ENCODE measurements around the gene TFB1M. TPM values are rescaled to one million over a fixed set of nuclear protein-coding genes. Genes with fewer than 3 reads are reported as not detected.
A peak's percentile ranks its signal among the peaks of the same experiment; 100 is the strongest.
"Not testable (repeated sequence)": the region's sequence is repeated elsewhere in the genome, so short reads cannot be mapped to it uniquely, and the experiment has no call there.

The TFB1M gene
- total RNA-seq: 10 to 100 TPM; 45.1 to 48.5 TPM

DNA sequence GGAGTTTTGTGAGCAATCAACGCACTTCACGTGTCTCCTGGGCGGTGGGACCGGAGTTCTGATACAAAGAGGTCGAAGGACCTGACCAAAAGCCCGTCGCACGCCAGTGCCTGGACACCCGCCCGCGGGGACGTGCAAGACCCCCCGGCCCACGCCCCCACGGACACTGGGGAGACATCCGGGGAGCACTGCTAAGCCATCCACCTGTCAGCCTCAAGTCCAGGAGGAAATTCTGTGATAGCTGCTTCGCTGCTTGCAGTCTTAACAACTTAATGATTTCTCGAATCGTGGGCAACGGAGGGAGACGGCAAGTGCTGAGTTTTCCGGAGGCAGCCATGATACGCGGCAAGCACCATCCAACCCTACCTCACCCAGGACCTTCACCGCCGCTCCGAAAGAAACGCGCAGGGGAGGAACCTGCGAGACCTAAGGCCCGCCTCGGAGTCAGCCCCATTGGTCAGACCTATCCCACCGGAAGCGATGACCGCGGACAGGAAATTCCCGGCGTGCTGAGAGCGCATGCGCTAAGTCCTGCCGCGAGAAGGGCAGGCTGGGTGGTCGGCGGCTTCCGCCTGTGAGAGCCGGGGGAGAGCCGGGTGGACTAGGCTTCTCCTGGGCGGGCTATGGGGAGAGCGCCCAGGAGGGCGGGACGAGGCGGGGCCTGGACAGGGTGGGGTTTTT is at the start of gene TFB1M:
Gene TFB1M (minus strand): TSS at position 393 of the 681 bp plus-strand sequence. CDS start 56 bp downstream, at position 337.
- peak; percentile 99 for DNase-seq
- H3K36me3 Mint-ChIP-seq: peaks cover 27% of the 10 kb centered on the region
- intact Hi-C loops (cut with micrococcal nuclease): loop anchor here (1.0 to 10.0 kb wide), 17 partner anchors 90 to 1961 kb away; partner anchors contain the start of genes ARID1B and SCAF8
- ChIA-PET CTCF (interaction anchor here (1.1 to 5.3 kb wide), 5 partner anchors 13 to 386 kb away, joined by 3 to 53 read pairs (median 8); no protein-coding TSS in a partner anchor), POLR2A (interaction anchor here (0.9 to 2.0 kb wide), 11 partner anchors 14 to 1708 kb away, joined by 3 to 12 read pairs (median 3); no protein-coding TSS in a partner anchor)
- no peaks in the 10 kb centered on the region for H3K9me3 Mint-ChIP-seq
- peaks cover 38% of the 10 kb centered on the region for H3K4me1 Mint-ChIP-seq (ENCODE audit: low read depth)
- H3K27me3 Mint-ChIP-seq: no peaks in the 10 kb centered on the region
- peak within 1 kb of the TSS; percentile 98 for H3K4me3 Mint-ChIP-seq
- H3K27ac Mint-ChIP-seq: peak within 1 kb of the TSS; percentile 96

DNA sequence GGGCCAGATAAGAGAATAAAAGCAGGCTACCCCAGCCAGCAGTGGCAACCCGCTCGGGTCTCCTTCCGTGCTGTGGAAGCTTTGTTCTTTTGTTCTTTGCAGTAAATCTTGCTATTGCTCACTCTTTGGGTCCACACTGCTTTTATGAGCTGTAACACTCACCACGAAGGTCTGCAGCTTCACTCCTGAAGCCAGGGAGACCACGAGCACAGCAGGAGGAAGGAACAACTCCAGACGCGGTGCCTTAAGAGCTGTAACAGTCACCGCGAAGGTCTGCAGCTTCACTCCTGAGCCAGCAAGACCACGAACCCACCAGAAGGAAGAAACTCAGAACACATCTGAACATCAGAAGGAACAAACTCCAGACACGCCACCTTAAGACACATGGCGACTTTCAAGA is 49.7 kb upstream of the TFB1M start:
- H3K27me3 Mint-ChIP-seq; DNase-seq; POLR2A ChIA-PET; H3K27ac Mint-ChIP-seq; H3K36me3 Mint-ChIP-seq; H3K4me3 Mint-ChIP-seq; H3K9me3 Mint-ChIP-seq; H3K4me1 Mint-ChIP-seq (ENCODE audit: low read depth); CTCF ChIA-PET; intact Hi-C loops (cut with micrococcal nuclease): not testable (repeated sequence)

DNA sequence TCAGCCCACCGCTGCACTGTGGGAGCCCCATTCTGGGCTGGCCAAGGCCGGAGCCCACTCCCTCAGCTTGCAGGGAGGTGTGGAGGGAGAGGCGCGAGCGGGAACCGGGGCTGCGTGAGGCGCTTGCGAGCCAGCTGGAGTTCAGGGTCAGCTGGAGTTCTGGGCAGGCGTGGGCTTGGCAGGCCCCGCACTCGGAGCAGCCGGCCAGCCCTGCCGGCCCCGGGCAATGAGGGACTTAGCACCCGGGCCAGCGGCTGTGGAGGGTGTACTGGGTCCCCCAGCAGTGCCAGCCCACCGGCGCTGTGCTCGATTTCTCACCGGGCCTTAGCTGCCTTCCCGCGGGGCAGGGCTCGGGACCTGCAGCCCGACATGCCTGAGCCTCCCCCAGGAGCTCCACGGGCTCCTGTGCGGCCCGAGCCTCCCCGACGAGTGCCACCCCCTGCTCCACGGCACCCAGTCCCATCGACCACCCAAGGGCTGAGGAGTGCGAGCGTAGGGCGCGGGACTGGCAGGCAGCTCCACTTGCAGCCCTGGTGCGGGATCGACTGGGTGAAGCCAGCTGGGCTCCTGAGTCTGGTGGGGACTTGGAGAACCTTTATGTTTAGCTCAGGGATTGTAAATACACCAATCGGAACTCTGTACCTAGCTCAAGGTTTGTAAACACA is 48.8 kb upstream of the TFB1M start:
- CTCF ChIA-PET; H3K4me3 Mint-ChIP-seq; DNase-seq; intact Hi-C loops (cut with micrococcal nuclease); H3K9me3 Mint-ChIP-seq; POLR2A ChIA-PET; H3K27me3 Mint-ChIP-seq; H3K27ac Mint-ChIP-seq; H3K4me1 Mint-ChIP-seq (ENCODE audit: low read depth); H3K36me3 Mint-ChIP-seq: not testable (repeated sequence)

DNA sequence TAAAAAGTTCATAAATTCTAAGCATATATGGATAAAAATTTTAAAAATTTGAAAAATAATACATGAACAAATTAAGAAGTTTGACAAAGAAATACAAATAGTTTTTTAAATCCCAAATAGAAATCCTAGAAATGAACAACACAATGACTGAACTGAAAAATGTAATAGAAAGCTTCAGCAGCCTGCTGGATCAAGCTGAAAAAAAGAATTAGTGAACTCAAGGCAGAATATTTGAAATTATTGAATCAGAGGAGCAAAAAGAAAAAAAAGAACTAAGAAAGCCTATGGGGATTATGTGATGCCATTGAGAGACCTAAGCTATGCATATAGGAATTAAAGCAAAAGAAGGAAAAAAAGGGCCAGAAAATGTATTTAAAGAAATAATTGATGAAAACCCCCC is 39.9 kb upstream of the TFB1M start:
- Mint-ChIP-seq H3K4me1 (ENCODE audit: low read depth) (no peaks in the 10 kb centered on the region), H3K27me3 (peaks cover 9% of the 10 kb centered on the region), H3K27ac (no peak overlapping the region), H3K36me3 (peaks cover 10% of the 10 kb centered on the region), H3K4me3 (no peak overlapping the region), H3K9me3 (peaks cover 20% of the 10 kb centered on the region)
- intact Hi-C loops (cut with micrococcal nuclease): no loop called here
- DNase-seq: no peak
- ChIA-PET CTCF (interaction anchor here (1.4 kb wide), 1 partner anchor 178 kb away, joined by 4 read pairs; no protein-coding TSS in a partner anchor), POLR2A (no interaction called here)

DNA sequence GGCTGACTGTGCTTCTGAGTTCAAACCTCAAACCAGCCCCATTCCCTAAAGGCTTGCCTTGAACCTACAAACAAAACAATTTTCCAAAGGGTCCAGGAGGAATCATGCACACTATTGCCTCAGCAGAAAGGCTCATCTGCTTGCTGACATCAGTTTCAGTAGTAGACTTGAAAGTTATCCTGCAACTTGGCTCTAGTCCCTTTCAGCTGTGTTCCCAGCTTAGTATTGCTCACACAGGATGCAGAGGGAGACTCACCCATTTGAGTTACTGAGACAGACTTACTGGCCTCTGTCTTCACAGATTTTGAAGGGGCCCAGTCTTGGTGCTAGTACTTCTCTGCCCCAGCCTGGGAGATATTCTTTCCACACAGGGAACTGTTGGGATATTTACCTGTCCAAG is 38.5 kb upstream of the TFB1M start:
- Mint-ChIP-seq H3K4me3 (no peak overlapping the region), H3K27ac (no peak overlapping the region), H3K9me3 (peaks cover 24% of the 10 kb centered on the region), H3K36me3 (peaks cover 10% of the 10 kb centered on the region), H3K27me3 (peaks cover 9% of the 10 kb centered on the region), H3K4me1 (ENCODE audit: low read depth) (peaks cover 4% of the 10 kb centered on the region)
- ChIA-PET CTCF (no interaction called here), POLR2A (no interaction called here)
- intact Hi-C loops (cut with micrococcal nuclease): no loop called here
- DNase-seq: no peak

DNA sequence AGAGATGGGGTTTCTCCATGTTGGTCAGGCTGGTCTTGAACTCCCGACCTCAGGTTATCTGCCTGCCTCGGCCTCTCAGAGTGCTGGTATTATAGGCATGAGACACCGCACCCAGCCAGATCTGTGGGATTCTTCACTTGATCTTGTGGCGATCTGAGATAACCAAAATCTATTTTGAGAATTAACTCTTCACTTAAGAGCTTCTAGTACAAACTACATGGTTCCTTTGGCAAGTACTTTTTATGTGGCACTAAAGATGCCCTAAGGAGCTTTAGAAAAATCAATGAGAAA is 37.8 kb upstream of the TFB1M start:
- Mint-ChIP-seq H3K36me3 (peaks cover 13% of the 10 kb centered on the region), H3K27me3 (peaks cover 9% of the 10 kb centered on the region), H3K27ac (no peak overlapping the region), H3K4me1 (ENCODE audit: low read depth) (peaks cover 7% of the 10 kb centered on the region), H3K4me3 (no peak overlapping the region), H3K9me3 (peaks cover 31% of the 10 kb centered on the region)
- DNase-seq: no peak
- intact Hi-C loops (cut with micrococcal nuclease): no loop called here
- ChIA-PET POLR2A (no interaction called here), CTCF (no interaction called here)

DNA sequence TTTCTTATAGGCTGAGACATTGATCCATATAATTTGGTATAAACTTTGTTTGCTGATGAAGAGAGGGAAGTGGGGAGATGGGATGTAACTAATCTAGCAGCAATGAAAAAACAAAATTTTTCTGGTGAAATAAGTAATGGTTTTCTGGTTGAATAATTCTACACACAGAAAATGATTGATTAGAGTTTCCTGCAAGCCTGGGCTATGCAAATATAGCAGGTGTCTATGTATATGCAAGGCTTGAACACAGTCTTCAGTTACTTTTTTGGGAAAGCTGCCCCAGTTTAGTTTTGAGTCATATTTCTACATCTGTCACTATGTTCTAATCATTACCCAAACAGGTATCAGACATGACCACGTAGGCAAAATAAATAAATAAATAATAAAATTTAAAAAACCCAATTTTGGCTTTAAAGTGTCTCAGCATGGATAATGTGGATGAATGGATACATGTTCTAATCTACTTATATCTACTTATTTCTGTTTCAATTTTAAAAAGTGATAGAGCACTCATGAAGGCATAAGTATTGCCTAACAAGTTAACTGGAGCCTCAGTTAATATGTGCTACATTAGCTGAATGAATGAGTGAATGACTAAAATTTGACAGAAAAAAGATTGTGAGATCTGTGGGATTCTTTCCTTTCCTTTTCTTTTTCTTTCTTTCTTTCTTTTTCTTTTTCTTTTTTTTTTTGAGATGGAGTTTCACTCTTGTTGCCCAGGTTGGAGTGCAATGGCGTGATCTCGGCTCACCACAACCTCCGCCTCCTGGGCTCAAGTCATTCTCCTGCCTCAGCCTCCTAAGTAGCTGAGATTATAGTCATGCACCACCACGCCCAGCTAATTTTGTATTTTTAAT is 37.2 kb upstream of the TFB1M start:
- H3K27ac Mint-ChIP-seq: no peak overlapping the region
- peaks cover 37% of the 10 kb centered on the region for H3K9me3 Mint-ChIP-seq
- POLR2A ChIA-PET: no interaction called here
- DNase-seq: no peak
- no peak overlapping the region for H3K4me3 Mint-ChIP-seq
- H3K36me3 Mint-ChIP-seq: peaks cover 19% of the 10 kb centered on the region
- CTCF ChIA-PET: no interaction called here
- H3K4me1 Mint-ChIP-seq (ENCODE audit: low read depth): peaks cover 7% of the 10 kb centered on the region
- intact Hi-C loops (cut with micrococcal nuclease): no loop called here
- peaks cover 9% of the 10 kb centered on the region for H3K27me3 Mint-ChIP-seq

DNA sequence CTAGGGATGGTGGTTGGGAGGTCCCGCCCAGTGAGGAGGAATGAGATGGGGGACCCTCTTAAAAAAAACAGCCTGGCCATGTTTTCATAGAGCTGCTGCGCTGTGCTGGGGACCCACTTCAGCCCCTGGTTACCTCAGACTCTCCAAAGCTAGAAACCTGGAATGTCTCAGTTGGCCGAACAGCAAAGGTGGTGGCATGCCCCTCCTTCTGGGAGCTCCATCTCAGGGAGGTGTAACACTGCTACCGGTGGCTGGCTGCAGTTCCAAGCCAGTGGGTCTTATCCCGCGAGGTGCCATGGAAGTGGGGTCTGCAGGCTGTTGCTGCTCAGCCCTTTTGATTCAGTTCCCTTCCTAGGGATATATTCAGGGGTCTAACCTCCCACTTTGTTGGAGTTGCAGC is 35.7 kb upstream of the TFB1M start:
- Mint-ChIP-seq H3K27me3 (peaks cover 4% of the 10 kb centered on the region), H3K4me3 (no peak overlapping the region), H3K9me3 (peaks cover 41% of the 10 kb centered on the region), H3K4me1 (ENCODE audit: low read depth) (peaks cover 7% of the 10 kb centered on the region), H3K27ac (no peak overlapping the region), H3K36me3 (peaks cover 14% of the 10 kb centered on the region)
- CTCF ChIA-PET: no interaction called here
- POLR2A ChIA-PET: no interaction called here
- intact Hi-C loops (cut with micrococcal nuclease): no loop called here
- no peak for DNase-seq

DNA sequence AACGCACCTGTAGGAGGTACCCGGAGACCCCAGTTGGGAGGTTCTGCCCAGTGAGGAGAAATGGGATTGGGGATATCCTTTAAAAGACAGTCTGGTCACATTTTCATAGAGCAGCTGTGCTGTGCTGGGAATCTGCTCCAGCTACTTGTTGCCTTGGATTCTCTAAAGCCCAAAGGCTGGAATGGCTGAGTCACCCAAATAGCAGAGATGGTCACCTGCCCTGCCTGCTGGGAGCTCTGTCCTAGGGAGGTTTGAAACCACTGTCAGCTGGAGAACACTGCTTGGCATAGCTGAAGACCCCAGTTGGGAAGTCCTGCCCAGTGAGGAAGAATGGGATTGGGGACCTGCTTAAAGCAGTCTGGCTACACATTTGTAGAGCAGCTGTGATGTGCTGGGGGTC is 34.8 kb upstream of the TFB1M start:
- H3K36me3 Mint-ChIP-seq: peaks cover 9% of the 10 kb centered on the region
- intact Hi-C loops (cut with micrococcal nuclease): no loop called here
- ChIA-PET CTCF (no interaction called here), POLR2A (no interaction called here)
- H3K9me3 Mint-ChIP-seq: peaks cover 35% of the 10 kb centered on the region
- no peak for DNase-seq
- H3K4me3 Mint-ChIP-seq: no peak overlapping the region
- peaks cover under 1% of the 10 kb centered on the region for H3K27me3 Mint-ChIP-seq
- H3K4me1 Mint-ChIP-seq (ENCODE audit: low read depth): peaks cover 7% of the 10 kb centered on the region
- H3K27ac Mint-ChIP-seq: no peak overlapping the region

DNA sequence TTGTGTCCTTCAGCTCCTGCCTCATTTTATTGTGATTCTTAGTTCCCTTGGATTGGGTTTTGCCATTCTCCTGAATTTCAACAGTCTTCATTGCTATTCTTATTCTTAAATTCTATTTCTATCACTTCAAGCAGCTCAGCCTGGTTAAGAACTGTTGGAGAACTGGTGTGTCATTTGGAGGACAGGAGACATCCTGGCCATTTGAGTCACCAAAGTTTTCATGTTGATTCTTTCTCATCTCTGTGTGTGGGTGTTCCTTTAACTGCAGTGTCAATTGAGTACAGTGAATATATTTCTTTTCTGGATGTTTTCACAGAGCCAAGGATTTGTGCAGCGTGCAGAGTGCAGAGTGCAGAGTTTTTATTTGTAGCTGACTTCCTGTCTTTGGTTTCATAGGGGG is 33.5 kb upstream of the TFB1M start:
- DNase-seq: no peak
- no peak overlapping the region for H3K27ac Mint-ChIP-seq
- intact Hi-C loops (cut with micrococcal nuclease): no loop called here
- no peak overlapping the region for H3K4me3 Mint-ChIP-seq
- ChIA-PET CTCF (interaction anchor here (1.9 kb wide), 1 partner anchor 19 kb away, joined by 4 read pairs; no protein-coding TSS in a partner anchor), POLR2A (no interaction called here)
- H3K27me3 Mint-ChIP-seq: no peaks in the 10 kb centered on the region
- peaks cover 27% of the 10 kb centered on the region for H3K9me3 Mint-ChIP-seq
- peaks cover 8% of the 10 kb centered on the region for H3K36me3 Mint-ChIP-seq
- peaks cover 7% of the 10 kb centered on the region for H3K4me1 Mint-ChIP-seq (ENCODE audit: low read depth)

DNA sequence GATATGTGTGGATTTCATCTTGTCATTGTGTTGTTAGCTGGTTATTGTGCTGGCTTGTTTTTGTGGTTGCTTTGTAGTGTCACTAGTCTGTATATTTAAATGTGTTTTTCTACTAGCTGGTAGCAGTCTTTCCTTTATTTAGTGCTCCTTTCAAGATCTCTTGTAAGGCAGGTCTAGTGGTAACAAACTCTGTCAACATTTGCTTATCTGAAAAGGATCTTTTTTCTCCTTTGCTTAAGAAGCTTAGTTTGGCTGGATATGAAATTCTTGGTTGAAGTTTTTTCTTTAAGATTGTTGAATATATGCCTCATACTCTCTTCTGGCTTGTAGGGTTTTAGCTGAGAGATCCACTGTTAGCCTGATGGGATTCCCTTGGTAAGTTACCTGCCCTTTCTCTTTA is 32.7 kb upstream of the TFB1M start:
- intact Hi-C loops (cut with micrococcal nuclease): no loop called here
- H3K36me3 Mint-ChIP-seq: peaks cover 8% of the 10 kb centered on the region
- CTCF ChIA-PET: interaction anchor here (1.9 kb wide), 1 partner anchor 18 kb away, joined by 4 read pairs; no protein-coding TSS in a partner anchor

DNA sequence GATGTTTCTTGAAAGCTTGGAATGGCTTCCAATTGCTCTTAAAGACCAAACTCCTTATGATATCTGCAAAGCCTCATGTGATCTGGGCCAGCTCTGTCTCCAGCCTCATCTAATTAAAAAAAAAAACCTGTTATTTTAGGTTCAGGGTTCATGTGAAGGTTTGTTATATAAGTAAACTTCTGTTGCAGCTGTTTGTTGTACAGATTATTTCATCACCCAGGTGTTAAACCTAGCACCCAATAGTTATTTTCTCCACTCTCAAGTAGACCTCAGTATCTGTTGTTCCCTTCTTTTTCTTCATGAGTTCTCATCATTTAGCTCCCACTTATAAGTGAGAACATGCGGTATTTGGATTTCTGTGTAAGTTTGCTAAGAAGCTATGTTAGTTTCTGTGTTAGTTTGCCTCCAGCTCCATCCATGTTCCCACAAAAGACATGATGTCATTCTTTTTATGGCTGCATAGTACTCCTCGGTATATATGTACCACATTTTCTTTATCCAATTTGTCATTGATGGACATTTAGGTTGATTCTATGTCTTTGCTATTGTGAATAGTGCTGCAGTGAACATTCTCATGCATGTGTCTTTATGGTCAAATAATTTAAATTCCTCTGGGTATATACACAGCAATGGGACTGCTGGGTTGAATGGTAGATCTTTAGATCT is 30.2 kb upstream of the TFB1M start:
- intact Hi-C loops (cut with micrococcal nuclease): no loop called here
- POLR2A ChIA-PET: no interaction called here
- Mint-ChIP-seq H3K9me3 (peaks cover 37% of the 10 kb centered on the region), H3K27ac (no peak overlapping the region), H3K4me3 (no peak overlapping the region), H3K4me1 (ENCODE audit: low read depth) (peaks cover 13% of the 10 kb centered on the region), H3K36me3 (peaks cover 13% of the 10 kb centered on the region), H3K27me3 (no peaks in the 10 kb centered on the region)
- CTCF ChIA-PET: no interaction called here
- DNase-seq: no peak

More for the DNA sequence above, 32.7 kb upstream of the TFB1M start:
- peaks cover 27% of the 10 kb centered on the region for H3K9me3 Mint-ChIP-seq
- POLR2A ChIA-PET: no interaction called here
- no peak overlapping the region for H3K4me3 Mint-ChIP-seq
- no peak overlapping the region for H3K27ac Mint-ChIP-seq
- no peaks in the 10 kb centered on the region for H3K27me3 Mint-ChIP-seq
- DNase-seq: no peak
- H3K4me1 Mint-ChIP-seq (ENCODE audit: low read depth): peaks cover 7% of the 10 kb centered on the region

All from activated CD4-positive, alpha-beta memory T cell treated with anti-CD3 and anti-CD28 coated beads for 36 hours (primary cell).